Lung (tissue), 12 donors: Measurements from ENCODE around the gene UCHL1. TPM values are rescaled to one million over a fixed set of nuclear protein-coding genes. Genes with fewer than 3 reads are reported as not detected.

ENCODE experiments used
- ATAC-seq: fragments of 200-7000 bp; cut with Tn5 transposase; one replicate; pipeline ENCODE4 v1.9.1; 2020; ENCODE audit warnings: moderate number of reproducible peaks; ENCODE audit not compliant: insufficient read depth, low FRiP score
- DNase-seq, 3 donors: peaks; one replicate each; pipeline ENCODE4 v3.0.0-alpha.2; 2013 to 2017
- H3K27ac ChIP-seq, 2 donors: one replicate each; pipeline ENCODE4 v1.5.1; 2013; ENCODE audit warnings: mild to moderate bottlenecking in 2 of 2, moderate library complexity in 2 of 2, control low read depth in 1 of 2, inconsistent platforms in 1 of 2, low read depth in 1 of 2, low read length in 1 of 2
- H3K27me3 ChIP-seq, 3 donors: one replicate each; pipeline ENCODE4 v1.5.1; 2013; ENCODE audit warnings: low read length in 2 of 3; ENCODE audit not compliant: control insufficient read depth in 3 of 3, insufficient read depth in 3 of 3
- H3K36me3 ChIP-seq, 4 donors: one replicate each; pipeline ENCODE4 v1.5.1; 2013; ENCODE audit warnings: low read length in 4 of 4, mild to moderate bottlenecking in 1 of 4, moderate library complexity in 1 of 4; ENCODE audit not compliant: control insufficient read depth in 4 of 4, insufficient read depth in 4 of 4
- H3K4me1 ChIP-seq, 5 donors: one replicate each; pipeline ENCODE4 v1.5.1; 2013; ENCODE audit warnings: low read length in 5 of 5, mild to moderate bottlenecking in 2 of 5, moderate library complexity in 1 of 5; ENCODE audit not compliant: control insufficient read depth in 5 of 5, insufficient read depth in 5 of 5
- H3K4me3 ChIP-seq: one replicate; pipeline ENCODE4 v1.5.1; 2013; ENCODE audit warnings: mild to moderate bottlenecking, control low read depth, moderate library complexity
- H3K9ac ChIP-seq, 2 donors: one replicate each; pipeline ENCODE4 v1.5.1; 2013; ENCODE audit warnings: low read length in 2 of 2, control low read depth in 1 of 2; ENCODE audit not compliant: insufficient read depth in 1 of 2
- H3K9me3 ChIP-seq, 4 donors: one replicate each; pipeline ENCODE4 v1.5.1; 2013; ENCODE audit warnings: low read length in 3 of 4, mild to moderate bottlenecking in 1 of 4, moderate library complexity in 1 of 4; ENCODE audit not compliant: control insufficient read depth in 4 of 4, insufficient read depth in 3 of 4
- WGBS, 2 donors: extraction: QIAGEN DNeasy Blood & Tissue Kit; methylation state at CpG; one replicate each; pipeline ENCODE4 v1.1.7; 2013; 5-methylcytosine and 5-hydroxymethylcytosine counted together
- polyA plus RNA-seq, 2 donors: library from polyadenylated mRNA; stranded (reverse); fragments of 200-250 nt; gene quantifications; one replicate each; pipeline ENCODE4 v1.2.1, GENCODE V29; 2013
- total RNA-seq, 2 donors: library from RNA; depleted of rRNA in 1 of 2; stranded (reverse); fragments of >200 nt in 1 of 2; gene quantifications; one replicate each; pipeline ENCODE4 v1.2.1, GENCODE V29; 2014 to 2021
- TF ChIP-seq, protein P1 (sequence below): IDR thresholded peaks from 2 replicates; pipeline ENCODE4 v1.5.1; 2012; ENCODE audit warnings: mild to moderate bottlenecking; ENCODE audit errors: control extremely low read depth, extremely low read depth
- donor health status: control.
- donor health status: control.
- donor health status: Bipolar disorder and iron deficiency.
- donor health status: healthy.
- donor health status: DM: yes; HTN: yes; CAD: no.

UCHL1 gene
- total and polyA plus RNA-seq, 4 donors = 6.9 to 38.2 (median 13.5) TPM

DNA sequence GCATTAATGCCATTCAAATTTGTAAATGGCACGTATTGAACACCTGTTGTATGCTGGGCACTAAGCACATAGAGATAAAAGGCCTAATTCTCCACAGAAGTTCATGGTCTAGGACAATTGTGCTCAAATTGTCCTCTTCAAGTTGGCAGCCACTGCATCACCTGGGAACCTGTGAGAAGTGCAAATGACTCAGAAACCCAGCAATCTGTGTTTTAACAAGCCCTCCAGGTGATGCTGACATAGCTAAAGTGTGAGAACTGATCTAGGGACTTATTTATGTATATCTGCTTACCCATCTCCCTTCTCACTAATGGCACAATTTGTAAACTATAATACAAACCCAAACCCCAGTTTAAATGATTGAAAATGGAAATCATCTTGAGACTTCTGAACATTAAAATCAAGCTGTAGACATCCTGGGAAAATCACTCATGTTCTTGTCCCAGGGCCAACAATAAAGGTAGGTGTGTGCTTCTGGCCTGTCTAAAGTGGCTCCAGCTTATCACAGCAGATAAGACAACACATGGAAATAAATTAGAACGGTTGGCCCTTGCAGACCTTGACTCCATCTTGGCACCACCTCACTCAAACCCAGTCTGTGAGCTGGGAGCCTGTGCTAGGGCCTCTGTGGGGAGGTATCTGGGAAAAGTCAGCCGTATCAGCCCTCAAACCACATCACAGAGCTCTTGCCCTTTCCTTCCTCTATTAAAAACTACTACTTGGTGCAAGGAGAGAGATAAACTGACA lies 46.8 kb downstream of the UCHL1 start:
- ATAC-seq (no peak), DNase-seq (no peak)
- no peaks in the 10 kb centered on the region for H3K9me3 ChIP-seq
- no peaks in the 10 kb centered on the region for H3K27me3 ChIP-seq
- peak overlapping the region in 1 of 2 donors; percentile 89 for H3K27ac ChIP-seq
- WGBS, 2 donors = 48 to 51% methylated on average over 3 of the region's 3 CpGs
- peaks cover 2 to 10% (median 5%) of the 10 kb centered on the region in 5 donors for H3K4me1 ChIP-seq
- TF ChIP-seq, protein P1, sequence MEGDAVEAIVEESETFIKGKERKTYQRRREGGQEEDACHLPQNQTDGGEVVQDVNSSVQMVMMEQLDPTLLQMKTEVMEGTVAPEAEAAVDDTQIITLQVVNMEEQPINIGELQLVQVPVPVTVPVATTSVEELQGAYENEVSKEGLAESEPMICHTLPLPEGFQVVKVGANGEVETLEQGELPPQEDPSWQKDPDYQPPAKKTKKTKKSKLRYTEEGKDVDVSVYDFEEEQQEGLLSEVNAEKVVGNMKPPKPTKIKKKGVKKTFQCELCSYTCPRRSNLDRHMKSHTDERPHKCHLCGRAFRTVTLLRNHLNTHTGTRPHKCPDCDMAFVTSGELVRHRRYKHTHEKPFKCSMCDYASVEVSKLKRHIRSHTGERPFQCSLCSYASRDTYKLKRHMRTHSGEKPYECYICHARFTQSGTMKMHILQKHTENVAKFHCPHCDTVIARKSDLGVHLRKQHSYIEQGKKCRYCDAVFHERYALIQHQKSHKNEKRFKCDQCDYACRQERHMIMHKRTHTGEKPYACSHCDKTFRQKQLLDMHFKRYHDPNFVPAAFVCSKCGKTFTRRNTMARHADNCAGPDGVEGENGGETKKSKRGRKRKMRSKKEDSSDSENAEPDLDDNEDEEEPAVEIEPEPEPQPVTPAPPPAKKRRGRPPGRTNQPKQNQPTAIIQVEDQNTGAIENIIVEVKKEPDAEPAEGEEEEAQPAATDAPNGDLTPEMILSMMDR = no peak
- H3K36me3 ChIP-seq = no peaks in the 10 kb centered on the region
- no peak overlapping the region for H3K9ac ChIP-seq
- no peak overlapping the region for H3K4me3 ChIP-seq

DNA sequence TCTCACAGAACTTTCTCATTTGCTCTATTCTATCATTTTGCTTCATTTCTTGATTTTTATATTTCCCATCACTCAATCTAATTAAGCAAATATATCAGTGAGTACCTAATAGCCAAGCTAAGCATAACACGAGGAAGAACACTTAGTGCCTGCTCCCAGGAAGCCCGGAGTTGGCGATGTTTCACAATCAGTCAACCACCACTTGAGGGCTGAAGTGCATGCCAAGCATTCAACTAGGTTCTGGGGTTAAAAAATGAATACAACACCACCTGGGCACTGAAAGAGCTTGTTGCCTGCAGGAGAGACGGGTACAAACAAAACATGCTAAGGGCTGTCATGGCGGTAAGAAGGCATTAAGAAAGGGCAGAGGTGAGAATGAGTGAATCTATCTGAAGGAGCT lies 47.5 kb downstream of the UCHL1 start:
- WGBS, 2 donors = 60 to 66% methylated on average over 5 of the region's 5 CpGs
- Histone ChIP-seq H3K4me3 (no peak overlapping the region), H3K27ac (peak overlapping the region in 1 of 2 donors; percentile 71), H3K9ac (no peak overlapping the region), H3K4me1 (peaks cover 2 to 10% (median 5%) of the 10 kb centered on the region in 5 donors), H3K9me3 (no peaks in the 10 kb centered on the region), H3K27me3 (no peaks in the 10 kb centered on the region), H3K36me3 (no peaks in the 10 kb centered on the region)
- TF ChIP-seq, protein P1 = no peak
- DNase-seq = peak; percentile 66 to 86 (median 78)
- ATAC-seq = peak; percentile 78

DNA sequence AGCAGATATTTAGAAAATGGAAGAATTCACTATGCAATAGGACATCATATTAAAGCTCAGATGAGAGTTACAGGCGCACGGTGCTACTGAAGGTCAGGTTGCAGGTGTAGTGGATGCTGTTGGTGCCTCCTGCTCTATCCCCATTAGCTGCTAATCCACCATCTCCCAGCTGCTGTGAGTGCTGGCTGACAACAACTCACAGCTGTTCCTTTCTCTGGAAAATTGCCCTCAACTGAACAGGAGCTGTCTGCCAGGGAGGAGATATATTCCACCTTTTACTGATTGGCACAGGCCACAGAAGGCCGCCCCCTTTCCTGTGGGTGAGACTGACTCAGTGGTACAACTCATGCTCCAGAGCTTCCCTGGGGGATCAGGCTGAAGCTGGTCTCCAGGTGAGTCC lies 48.7 kb downstream of the UCHL1 start:
- H3K27me3 ChIP-seq = no peaks in the 10 kb centered on the region
- no peak overlapping the region for H3K9ac ChIP-seq
- H3K36me3 ChIP-seq = no peaks in the 10 kb centered on the region
- no peak overlapping the region for H3K27ac ChIP-seq
- TF ChIP-seq, protein P1 = no peak
- H3K9me3 ChIP-seq = peaks cover 0 to 1% (median 0%) of the 10 kb centered on the region in 4 donors
- H3K4me1 ChIP-seq = peaks cover 2 to 10% (median 5%) of the 10 kb centered on the region in 5 donors
- DNase-seq = no peak
- WGBS, 2 donors = 91 to 95% methylated on average over 3 of the region's 3 CpGs
- no peak for ATAC-seq
- H3K4me3 ChIP-seq = no peak overlapping the region

DNA sequence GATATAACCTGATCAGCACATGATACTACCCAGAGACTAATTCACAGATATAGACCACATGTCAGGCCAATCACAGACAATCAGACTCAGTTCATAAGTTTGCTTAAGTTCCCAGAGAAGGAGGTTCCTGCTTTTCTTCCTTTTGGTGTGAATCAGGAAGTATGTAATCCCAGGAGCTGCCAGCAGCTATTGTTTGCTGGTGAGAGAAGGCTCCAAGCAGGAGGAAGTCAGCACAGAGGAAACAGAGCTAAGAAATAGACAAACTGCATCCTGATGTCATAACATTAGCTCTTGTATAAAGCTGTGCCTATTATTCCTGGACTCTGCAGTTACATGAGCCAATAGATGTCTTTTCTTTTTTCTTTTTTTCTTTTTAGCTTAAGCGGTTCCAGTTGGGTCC lies 50.9 kb downstream of the UCHL1 start:
- Histone ChIP-seq H3K36me3 (no peaks in the 10 kb centered on the region), H3K27ac (no peak overlapping the region), H3K4me1 (peaks cover 0 to 10% (median 5%) of the 10 kb centered on the region in 5 donors), H3K27me3 (no peaks in the 10 kb centered on the region), H3K9me3 (peaks cover 0 to 4% (median 0%) of the 10 kb centered on the region in 4 donors), H3K9ac (no peak overlapping the region), H3K4me3 (no peak overlapping the region)
- no peak for ATAC-seq
- DNase-seq = peak in 1 of 3 donors; percentile 60
- TF ChIP-seq, protein P1 = no peak
- 43 to 49% methylated on average over 1 of the region's 1 CpG for WGBS, 2 donors
